GM21619 (cell line): ENCODE results near the gene LEO1.

Source experiments
- ATAC-seq: cut with Tn5 transposase; IDR thresholded peaks from one replicate; pipeline ENCODE4 v1.9.1; 2021; ENCODE audit not compliant: unreplicated experiment

LEO1 gene

GRCh38 chr15:51971375-51972133 is at the start of gene LEO1:
TSS of gene LEO1 (minus strand) at chr15:51971778. CDS start at chr15:51971745, 33 bp downstream.
- ATAC-seq = peak; percentile 90

GRCh38 chr15:52021128-52021671 is 49.6 kb upstream of the LEO1 start:
- peak; percentile 35 for ATAC-seq

- ATAC-seq = no peak
These were observed 48.9 kb upstream of the LEO1 start for GRCh38 chr15:52020221-52021085.

GRCh38 chr15:52019394-52020220 is 48.0 kb upstream of the LEO1 start:
- ATAC-seq = peak; percentile 41

GRCh38 chr15:52018693-52019393 is 47.3 kb upstream of the LEO1 start, which contains the start of gene MAPK6:
TSS of gene MAPK6 (plus strand) at chr15:52019219. CDS start at chr15:52046461, 27,242 bp downstream.
- peak; percentile 64 for ATAC-seq

GRCh38 chr15:52018244-52018643 is 46.7 kb upstream of the LEO1 start:
- no peak for ATAC-seq

GRCh38 chr15:52016316-52016715 is 44.7 kb upstream of the LEO1 start:
- ATAC-seq = no peak

GRCh38 chr15:52014616-52015015 is 43.0 kb upstream of the LEO1 start:
- ATAC-seq = no peak

- peak; percentile 40 for ATAC-seq
These were observed 41.7 kb upstream of the LEO1 start for GRCh38 chr15:52013151-52013791.

GRCh38 chr15:52012210-52012609 is 40.6 kb upstream of the LEO1 start:
- ATAC-seq = no peak

- ATAC-seq = no peak
These were observed 40.1 kb upstream of the LEO1 start for GRCh38 chr15:52011711-52012144.

GRCh38 chr15:52010633-52011595 is 39.3 kb upstream of the LEO1 start:
- ATAC-seq = no peak

GRCh38 chr15:52008698-52009434 is 37.3 kb upstream of the LEO1 start:
- no peak for ATAC-seq

GRCh38 chr15:52008359-52008697 is 36.8 kb upstream of the LEO1 start:
- ATAC-seq = no peak

- ATAC-seq = peak; percentile 39
These were observed 35.2 kb upstream of the LEO1 start for GRCh38 chr15:52006702-52007340.

- ATAC-seq = peak; percentile 67
These were observed 34.4 kb upstream of the LEO1 start for GRCh38 chr15:52005748-52006701.
